GM12878 (cell line): ENCODE measurements around the gene COL15A1. TPM values are rescaled to one million over a fixed set of nuclear protein-coding genes. Genes with fewer than 3 reads are reported as not detected.

Experiments used
- ATAC-seq: fragments of 200-7000 bp; cut with Tn5 transposase; 3 replicates; pipeline ENCODE4 v1.9.1; 2020; ENCODE audit warnings: mild to moderate bottlenecking, moderate library complexity
- BruUV-seq: library from RNA; stranded (reverse); fragments of 400-500 nt; replicated peaks from 2 replicates; lab custom pipeline; 2021; lab: Mats Ljungman, UMichigan
- CTCF ChIA-PET: fragments of 300-600 bp; sonication (Branson Sonifier 250); formaldehyde crosslinking; extraction: SDS; loops from one replicate; lab custom pipeline; 2021; ENCODE audit warnings: inconsistent platforms; lab: Yijun Ruan, JAX
- POLR2A ChIA-PET: fragments of 350-600 bp; formaldehyde crosslinking; extraction: SDS; loops from one replicate; lab custom pipeline; 2021; ENCODE audit warnings: inconsistent platforms; lab: Charles Lee
- RAD21 ChIA-PET: fragments of 300-600 bp; sonication (Branson Sonifier 250); formaldehyde crosslinking; loops from one replicate; lab custom pipeline; 2023; ENCODE audit warnings: antibody characterized with exemption; ENCODE audit not compliant: unreplicated experiment; lab: Charles Lee
- SMC1A ChIA-PET: fragments of 300-600 bp; sonication (Branson Sonifier 250); formaldehyde crosslinking; loops from one replicate; lab custom pipeline; 2023; ENCODE audit not compliant: unreplicated experiment, uncharacterized antibody; lab: Charles Lee
- DNase-seq: peaks from one replicate; pipeline ENCODE4 v3.0.0-alpha.2; 2011; ENCODE audit warnings: low read depth, low spot score
- FAIRE-seq: peaks from 3 replicates; lab custom pipeline; 2011; peaks lifted over from hg19 to GRCh38; lab: Jason Lieb, UNC
- H2AFZ ChIP-seq: 2 replicates; pipeline ENCODE4 v1.6.0; 2011; ENCODE audit warnings: low read depth, low read length, control low read depth; ENCODE audit not compliant: control insufficient read depth
- H3K27ac ChIP-seq: 2 replicates; pipeline ENCODE4 v1.5.1; 2011; ENCODE audit warnings: control low read depth; ENCODE audit not compliant: control insufficient read depth, insufficient read depth
- H3K27me3 ChIP-seq, 2 experiments: replicated peaks in 1 of 2; 2 replicates each; pipeline versions ENCODE4 v1.6.0 to v1.6.1; 2011; ENCODE audit warnings: low read length in 1 of 2; ENCODE audit not compliant: control insufficient read depth in 2 of 2, insufficient read depth in 2 of 2
- H3K36me3 ChIP-seq, 2 experiments: 2 replicates each; pipeline ENCODE4 v1.5.1; 2011; ENCODE audit warnings: low read length in 1 of 2; ENCODE audit not compliant: control insufficient read depth in 2 of 2, insufficient read depth in 2 of 2
- H3K4me1 ChIP-seq: 2 replicates; pipeline ENCODE4 v1.6.1; 2011; ENCODE audit warnings: mild to moderate bottlenecking, low read length, moderate library complexity, mixed read lengths; ENCODE audit not compliant: control insufficient read depth, insufficient read depth
- H3K4me2 ChIP-seq: 2 replicates; pipeline ENCODE4 v1.6.0; 2011; ENCODE audit warnings: control low read depth; ENCODE audit not compliant: control insufficient read depth, insufficient read depth
- H3K4me3 ChIP-seq: fragments of 200-600 bp; sonication (generic); 2 replicates; pipeline ENCODE4 v1.5.1; 2016
- H3K79me2 ChIP-seq: 2 replicates; pipeline ENCODE4 v1.6.0; 2011; ENCODE audit warnings: low read length; ENCODE audit not compliant: control insufficient read depth, insufficient read depth
- H3K9ac ChIP-seq: 2 replicates; pipeline ENCODE4 v1.8.0; 2011; ENCODE audit warnings: low read length, control low read depth, mixed read lengths; ENCODE audit not compliant: control insufficient read depth, insufficient read depth
- H3K9me3 ChIP-seq: replicated peaks from 3 replicates; pipeline ENCODE4 v1.5.1; 2011; ENCODE audit warnings: mild to moderate bottlenecking, low read length; ENCODE audit not compliant: control insufficient read depth, insufficient read depth
- H4K20me1 ChIP-seq: 2 replicates; pipeline ENCODE4 v1.6.0; 2011; ENCODE audit not compliant: control insufficient read depth, insufficient read depth
- CREM ChIP-seq: IDR thresholded peaks from 2 replicates; pipeline ENCODE4 v1.6.1; 2014; ENCODE audit warnings: antibody characterized with exemption, low read depth
- ETV6 ChIP-seq, 2 experiments: fragments of 450-650 bp in 1 of 2; IDR thresholded peaks in 1 of 2; conservative IDR thresholded peaks in 1 of 2; 2 replicates each; pipeline ENCODE4 v1.6.1; 2014; ENCODE audit warnings: antibody characterized with exemption in 1 of 2, borderline replicate concordance in 1 of 2, low read depth in 1 of 2, mild to moderate bottlenecking in 1 of 2, moderate library complexity in 1 of 2
- MEF2B ChIP-seq: fragments of 450-650 bp; IDR thresholded peaks from 2 replicates; pipeline ENCODE4 v1.6.1; 2018; ENCODE audit warnings: mild to moderate bottlenecking, moderate library complexity; ENCODE audit not compliant: partially characterized antibody, poor library complexity, severe bottlenecking
- PAX5 ChIP-seq: IDR thresholded peaks from 2 replicates; pipeline ENCODE4 v1.6.1; 2011; ENCODE audit warnings: low read depth, low read length, borderline replicate concordance
- POLR2AphosphoS2 ChIP-seq: IDR thresholded peaks from 2 replicates; pipeline ENCODE4 v1.6.1; 2011; ENCODE audit warnings: low read depth, mild to moderate bottlenecking, low read length, improper control_type of control experiment, moderate library complexity
- RAD21 ChIP-seq: IDR thresholded peaks from 2 replicates; pipeline ENCODE4 v1.6.1; 2011; ENCODE audit warnings: mild to moderate bottlenecking, low read depth, low read length, moderate library complexity; ENCODE audit not compliant: insufficient read depth
- RBBP5 ChIP-seq: fragments of 200-600 bp; sonication (generic); conservative IDR thresholded peaks from 2 replicates; pipeline ENCODE4 v1.6.1; 2016
- RFX5 ChIP-seq: IDR thresholded peaks from 2 replicates; pipeline ENCODE4 v1.6.1; 2011; ENCODE audit warnings: low read depth, low read length, improper control_type of control experiment
- RUNX3 ChIP-seq: IDR thresholded peaks from 2 replicates; pipeline ENCODE4 v1.6.1; 2012; ENCODE audit warnings: low read length, inconsistent platforms
- SPI1 ChIP-seq: IDR thresholded peaks from 2 replicates; pipeline ENCODE4 v1.6.1; 2011; ENCODE audit warnings: low read depth, mild to moderate bottlenecking, low read length, moderate library complexity, borderline replicate concordance; ENCODE audit not compliant: insufficient read depth
- TCF7 ChIP-seq: IDR thresholded peaks from 2 replicates; pipeline ENCODE4 v1.6.1; 2014; ENCODE audit warnings: antibody characterized with exemption, borderline replicate concordance
- WGBS: methylation state at CpG from one replicate; pipeline ENCODE4 v1.1.6; 2016; ENCODE audit warnings: low lambda C conversion rate; ENCODE audit not compliant: insufficient replicate concordance, insufficient coverage; ENCODE audit errors: missing lambda C conversion rate; 5-methylcytosine and 5-hydroxymethylcytosine counted together
- in situ Hi-C: fragments of 300-500 bp; cut with MboI; formaldehyde crosslinking; loops from 9 replicates; pipeline ENCODE4 v1.14.3; 2018; ENCODE audit warnings: mixed read lengths
- intact Hi-C: fragments of 100-400 bp; cut with micrococcal nuclease; formaldehyde crosslinking; loops from one replicate; pipeline ENCODE4 v1.14.2; 2022; ENCODE audit not compliant: unreplicated experiment
- polyA plus RNA-seq, 11 experiments: library from polyadenylated mRNA; depleted of rRNA in 4 of 11; unstranded in 6 of 11; stranded (reverse) in 5 of 11; fragments of >200 nt; fragmentation: Nextera tagmentation in 4 of 11; fragmentation: Illumina TruSeq in 1 of 11; extraction: Ambion mirVana in 4 of 11; extraction: Trizol in 1 of 11; gene quantifications; 1 replicate in 1 of 11; 2 replicates in 10 of 11; pipeline versions ENCODE4 v1.2.1 to v1.2.3, GENCODE V29; 2011 to 2016; ENCODE audit warnings: inconsistent platforms in 2 of 11, missing spikeins in 2 of 11, low read depth in 1 of 11
- total RNA-seq, 4 experiments: library from RNA; depleted of rRNA in 3 of 4; stranded (reverse); fragments of >200 nt in 3 of 4; fragmentation: Illumina TruSeq in 1 of 4; extraction: Trizol in 1 of 4; gene quantifications; 2 replicates each; pipeline versions ENCODE4 v1.2.1 to v1.2.3, GENCODE V29; 2013 to 2021

The COL15A1 gene
- total and polyA plus RNA-seq, 10 of the 15 experiments (the other 5 are each of a cell fraction or from before 2014, with no cell fraction given) = 0.01 to 0.28 (median 0.06) TPM; not detected in 2

DNA sequence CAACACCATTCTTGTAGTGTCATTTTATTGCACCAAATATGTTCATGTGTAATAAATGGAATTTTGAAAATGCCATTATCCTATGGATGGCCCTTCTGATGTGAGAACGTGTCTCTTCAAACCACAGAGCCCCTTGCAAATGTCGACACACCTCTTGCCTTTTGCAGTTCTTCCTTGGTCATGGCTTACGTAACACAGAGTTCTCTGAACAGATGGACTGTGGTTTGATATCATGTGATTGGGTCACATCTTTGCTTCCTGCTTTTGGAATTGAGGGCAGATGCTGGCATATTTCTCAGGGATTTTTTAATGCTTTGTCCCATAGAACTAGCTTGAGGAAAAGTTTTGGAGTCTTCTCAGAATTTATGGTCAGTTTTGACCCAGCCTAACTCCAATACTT lies 165.8 kb downstream of the COL15A1 start:
- Histone ChIP-seq H4K20me1 (no peaks in the 10 kb centered on the region), H3K27me3 (no peaks in the 10 kb centered on the region), H3K79me2 (peaks cover 27% of the 10 kb centered on the region), H3K4me2 (0 out of 2 replicates have a peak overlapping the region, but pooled peaks have one; percentile 9), H3K36me3 (no peaks in the 10 kb centered on the region), H3K27ac (no peak overlapping the region), H3K4me1 (peaks cover 6% of the 10 kb centered on the region), H3K4me3 (no peak overlapping the region), H3K9ac (no peak overlapping the region), H3K9me3 (no peaks in the 10 kb centered on the region), H2AFZ (no peak overlapping the region)
- RAD21 ChIA-PET = no interaction called here
- no peak for DNase-seq
- intact Hi-C loops (loop anchor here (5.0 kb wide), 1 partner anchor 52 kb away; no protein-coding TSS in a partner anchor), in situ Hi-C loops (no loop called here)
- FAIRE-seq = no peak
- SMC1A ChIA-PET = interaction anchor here (1.1 kb wide), 1 partner anchor 18 kb away, joined by 3 read pairs; no protein-coding TSS in a partner anchor
- CTCF ChIA-PET = interaction anchor here (0.7 kb wide), 1 partner anchor 110 kb away, joined by 3 read pairs; no protein-coding TSS in a partner anchor
- POLR2A ChIA-PET = no interaction called here
- ATAC-seq = no peak
- 100% methylated on average over 3 of the region's 3 CpGs for WGBS
- BruUV-seq = no TSS peak
- TF ChIP-seq CREM (no peak), RUNX3 (peak; percentile 27; the same call in 1 of the 2 replicates)

- DNase-seq (no peak), ATAC-seq (peak; percentile 32), FAIRE-seq (no peak)
- WGBS = 35% methylated on average over 6 of the region's 6 CpGs
- H3K79me2 ChIP-seq = peaks cover 14% of the 10 kb centered on the region
- no TSS peak for BruUV-seq
- H3K27me3 ChIP-seq = no peaks in the 10 kb centered on the region
- no peaks in the 10 kb centered on the region for H3K36me3 ChIP-seq
- in situ Hi-C loops = no loop called here
- no peak overlapping the region for H3K9ac ChIP-seq
- POLR2A ChIA-PET = interaction anchor here (1.1 to 2.3 kb wide), 4 partner anchors 9 to 17 kb away, joined by 3 to 11 read pairs (median 6); partner anchors contain the start of gene TGFBR1
- peaks cover 3% of the 10 kb centered on the region; the same call in 1 of the 2 replicates for H3K4me1 ChIP-seq
- SMC1A ChIA-PET = interaction anchor here (0.6 to 2.8 kb wide), 10 partner anchors 9 to 110 kb away, joined by 3 to 12 read pairs (median 8); partner anchors contain the start of gene TGFBR1
- H3K27ac ChIP-seq = no peak overlapping the region
- no peaks in the 10 kb centered on the region for H3K9me3 ChIP-seq
- H3K4me3 ChIP-seq = peak overlapping the region; percentile 10; the same call in 1 of the 2 replicates
- TF ChIP-seq RFX5 (no peak), ETV6 (conservative IDR thresholded peaks at IDR 0.05 in 1 of 2, IDR thresholded peaks at IDR 0.05 in 1 of 2; ENCODE audit: borderline replicate concordance in 1 of 2, low read depth in 1 of 2) (peak in 1 of 2 experiments; percentile 38; a peak in 1 of 4 replicates), TCF7 (peak; percentile 71; the same call in 1 of the 2 replicates), SPI1 (peak; percentile 8; the same call in 1 of the 2 replicates), MEF2B (no peak), RUNX3 (peak; percentile 65), RBBP5 (no peak), POLR2AphosphoS2 (no peak), PAX5 (0 out of 2 replicates have a peak, but pooled peaks have one; percentile 30), RAD21 (no peak)
- H4K20me1 ChIP-seq = no peaks in the 10 kb centered on the region
- CTCF ChIA-PET = interaction anchor here (1.4 to 2.5 kb wide), 4 partner anchors 14 to 115 kb away, joined by 3 to 7 read pairs (median 7); no protein-coding TSS in a partner anchor
- intact Hi-C loops = no loop called here
- H3K4me2 ChIP-seq = peak overlapping the region; percentile 11; the same call in 1 of the 2 replicates
- RAD21 ChIA-PET = interaction anchor here (0.6 to 2.3 kb wide), 10 partner anchors 9 to 265 kb away, joined by 3 to 8 read pairs (median 4); no protein-coding TSS in a partner anchor
- no peak overlapping the region for H2AFZ ChIP-seq
Observed at GRCh38 chr9:99112750-99113413, 169.2 kb downstream of the COL15A1 start.
